Measurements from ENCODE around the gene MACROD2.

Gene MACROD2

DNA sequence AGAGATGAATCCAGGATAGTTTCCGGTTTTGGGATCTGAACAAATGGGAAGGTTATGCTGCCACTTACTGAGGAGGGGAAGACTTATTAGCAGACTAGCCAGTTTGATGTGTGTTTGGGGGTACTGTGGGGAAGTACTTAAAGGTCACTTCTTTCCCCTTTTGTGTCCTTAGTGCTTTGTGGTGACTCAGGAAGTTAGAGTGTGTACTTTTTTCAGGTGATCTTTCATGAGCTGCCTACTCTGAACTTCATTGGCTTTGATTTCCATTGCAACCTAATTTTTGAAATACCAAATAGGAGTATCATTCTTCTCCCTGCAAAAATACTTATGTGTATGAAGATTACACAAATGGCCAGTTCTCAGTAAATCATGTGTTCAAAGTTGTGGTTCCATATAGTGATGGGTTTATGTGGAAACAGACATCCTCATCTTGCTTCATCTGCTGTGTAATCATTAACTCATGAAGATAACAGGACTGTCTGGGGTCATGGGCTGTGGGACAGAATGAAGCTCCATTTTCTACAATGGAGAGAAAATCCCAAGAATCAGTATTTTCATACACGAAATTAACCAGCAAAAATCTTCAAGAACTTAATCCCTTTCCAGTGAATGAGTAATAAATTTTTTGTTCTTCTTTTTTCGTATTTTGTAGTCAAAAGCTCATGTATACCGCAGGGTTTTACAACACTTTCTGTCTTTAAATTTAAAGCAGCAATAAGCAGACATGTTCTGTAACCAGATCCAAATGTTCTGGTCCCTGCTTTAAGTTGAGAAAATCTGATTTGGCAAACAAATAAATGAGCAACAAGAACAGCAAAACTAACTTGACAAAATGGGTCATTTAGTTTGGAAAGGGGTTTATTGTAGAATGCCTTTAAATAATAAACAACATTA, 614.3 kb downstream of the MACROD2 start:
- no peak for FAIRE-seq

DNA sequence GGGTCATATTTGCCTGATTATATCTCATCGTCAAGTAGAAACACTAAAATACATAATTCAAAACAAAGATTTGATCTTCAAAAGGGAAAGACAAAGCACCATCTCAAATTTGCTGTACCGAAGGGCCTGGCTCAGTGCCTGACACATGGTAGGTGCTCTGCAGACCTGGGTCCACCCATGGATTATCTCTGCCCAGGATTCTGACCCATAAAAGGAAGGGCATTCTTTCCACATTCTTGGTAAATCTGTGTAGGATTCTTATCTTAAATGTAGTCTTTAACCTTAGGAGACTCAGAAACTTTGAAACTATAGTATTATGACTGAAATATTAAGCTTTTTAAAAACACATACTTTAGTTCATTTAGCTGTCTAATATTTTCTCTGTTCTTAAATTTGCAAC, 616.2 kb downstream of the MACROD2 start:
- no peak for FAIRE-seq

DNA sequence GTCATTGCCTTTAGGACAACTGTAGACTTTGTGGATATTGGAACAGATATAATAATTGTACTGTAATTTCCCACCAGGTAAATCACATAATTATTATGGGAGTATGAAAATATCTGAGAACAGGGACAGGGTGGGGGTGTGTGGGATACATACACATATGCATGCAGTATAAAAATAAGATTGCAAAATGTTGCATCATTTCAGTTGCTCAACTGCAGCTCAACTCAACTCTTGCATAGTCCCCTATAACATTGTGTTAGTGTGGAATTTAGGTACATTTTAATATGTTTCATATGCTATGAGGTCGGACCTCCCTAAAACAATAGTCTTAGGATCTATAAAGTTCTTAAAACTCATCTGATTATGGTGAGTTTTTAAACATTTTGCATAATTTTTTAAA, 617.1 kb downstream of the MACROD2 start:
- no peak for FAIRE-seq

DNA sequence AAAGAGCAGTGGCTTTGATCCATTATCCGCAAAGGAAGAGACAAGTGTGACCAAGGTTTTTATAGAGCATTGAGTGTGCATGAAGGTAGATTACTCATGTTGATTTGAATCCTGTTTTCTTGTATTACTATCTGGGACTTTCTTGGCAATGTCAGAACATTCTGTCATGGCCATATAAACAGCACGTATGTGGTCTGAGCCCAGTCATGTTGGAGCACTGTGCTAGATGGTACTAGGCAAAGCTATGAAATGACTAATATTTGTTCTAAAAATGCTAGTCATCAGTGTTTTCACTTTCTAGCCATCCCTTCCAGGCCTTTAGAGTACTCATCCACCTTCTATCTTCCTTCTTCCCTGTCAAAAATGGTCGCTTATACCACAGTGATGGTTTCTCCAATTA, 620.7 kb downstream of the MACROD2 start:
- no peak for FAIRE-seq

DNA sequence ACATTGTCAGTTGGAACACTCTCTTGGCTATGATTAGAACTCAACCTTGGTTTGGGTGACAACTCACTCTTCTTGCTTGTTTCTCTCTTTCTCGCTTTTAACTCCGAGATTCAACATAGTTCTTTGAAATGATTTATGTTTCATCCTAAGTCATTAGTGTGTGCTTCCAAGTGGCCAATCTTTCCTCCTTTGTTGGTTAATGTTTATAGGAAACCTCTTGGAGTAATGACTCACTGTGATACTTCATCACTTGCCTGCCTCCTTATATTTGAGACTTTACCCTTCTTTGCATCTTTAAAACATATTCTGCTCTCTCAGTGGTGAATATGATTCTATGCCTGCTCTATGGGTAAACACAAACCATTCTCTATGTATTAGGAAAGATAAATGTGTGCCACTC, 621.8 kb downstream of the MACROD2 start:
- no peak for FAIRE-seq

DNA sequence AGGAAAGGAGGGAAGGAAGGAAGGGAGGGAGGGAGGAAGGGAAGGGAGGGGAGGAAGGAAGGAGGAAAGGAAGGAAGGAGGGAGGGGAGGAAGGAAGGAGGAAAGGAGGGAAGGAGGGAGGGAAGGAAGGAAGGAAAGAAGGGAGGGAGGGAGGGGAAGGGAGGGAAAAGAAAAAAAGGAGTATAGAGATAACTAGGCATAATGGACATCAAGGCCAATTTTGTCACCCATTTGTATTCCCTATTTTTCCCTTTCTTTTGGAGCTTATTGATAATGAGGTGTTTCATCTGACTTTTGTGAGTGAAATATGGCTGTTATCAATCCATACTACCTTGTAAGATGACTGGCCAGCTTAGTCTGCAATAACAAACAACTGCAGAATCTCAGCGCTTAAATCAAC, 624.1 kb downstream of the MACROD2 start:
- FAIRE-seq = no peak

DNA sequence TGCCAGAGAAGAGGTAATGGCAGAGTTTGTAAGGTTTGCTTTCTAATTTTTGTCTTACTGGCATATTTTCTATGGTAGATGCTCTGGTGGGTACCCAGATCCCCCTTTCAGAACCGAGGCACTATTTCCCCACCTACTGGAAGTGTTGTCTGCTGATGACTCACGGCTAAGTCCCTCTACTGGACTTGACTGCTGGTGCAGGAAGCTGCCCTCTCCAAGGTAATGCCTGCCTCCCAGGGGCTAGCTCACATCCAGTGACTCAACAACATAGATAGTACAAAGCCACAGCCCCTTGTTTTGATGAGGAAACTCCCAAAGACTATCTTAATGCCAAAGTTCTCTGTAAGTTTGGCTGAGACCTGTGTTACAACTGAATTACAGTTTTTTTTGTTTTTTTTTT, 627.5 kb downstream of the MACROD2 start:
- no peak for FAIRE-seq

DNA sequence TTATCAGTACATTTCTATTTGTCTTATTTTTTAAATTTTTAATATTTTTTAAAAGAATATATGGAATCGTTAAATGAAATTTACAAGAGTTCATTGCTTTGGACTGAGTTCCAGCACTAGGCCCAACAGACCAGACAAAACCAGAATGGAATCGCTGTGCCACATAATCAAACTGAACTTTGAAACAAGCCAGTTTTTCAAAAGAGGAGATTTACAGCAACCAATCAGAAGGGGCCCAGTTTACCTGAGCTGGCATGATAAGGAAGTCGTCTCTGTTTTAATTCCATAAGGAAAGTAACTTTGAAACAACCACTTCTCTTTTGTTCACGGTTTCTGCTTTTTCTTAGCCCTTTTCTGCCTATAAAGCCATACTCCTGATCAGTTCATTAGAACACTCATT, 635.7 kb downstream of the MACROD2 start:
- FAIRE-seq = no peak

DNA sequence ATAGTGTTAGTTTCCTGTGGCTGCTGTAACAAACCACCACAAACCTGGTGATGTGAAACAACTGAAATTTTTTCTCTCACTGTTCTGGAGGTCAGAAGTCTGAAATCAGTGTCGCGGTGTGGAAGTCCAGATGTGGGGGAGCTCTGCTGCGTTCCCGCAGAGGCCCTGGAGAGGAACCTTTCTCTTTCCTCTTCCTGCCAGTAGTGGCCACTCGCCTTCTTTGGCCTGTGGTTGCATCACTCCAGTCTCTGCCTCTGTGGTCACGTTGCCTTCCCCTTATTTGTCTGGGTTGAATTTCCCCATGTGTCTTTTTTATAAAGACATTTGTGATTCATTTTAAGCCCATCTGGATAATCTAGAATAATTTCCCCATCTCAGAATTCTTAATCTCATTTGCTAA, 637.6 kb downstream of the MACROD2 start:
- no peak for FAIRE-seq

DNA sequence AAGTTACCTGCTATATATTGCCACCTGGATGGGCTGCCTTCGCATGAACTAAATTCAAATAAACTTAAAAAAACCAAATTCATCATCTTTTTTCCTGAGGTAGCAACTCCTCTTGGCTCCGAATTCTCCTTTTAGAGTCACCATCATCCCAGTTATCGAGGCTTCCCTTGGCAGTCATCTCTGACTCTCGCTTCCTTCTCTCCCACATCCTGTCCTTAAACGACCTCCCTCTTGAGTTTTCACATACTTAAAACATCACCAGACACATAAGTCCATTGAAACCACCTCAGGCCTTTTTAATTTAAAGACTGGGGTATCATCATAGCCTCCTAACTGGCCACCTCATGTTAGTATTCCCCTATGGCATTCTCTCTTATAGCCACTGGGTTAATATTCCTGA, 638.2 kb downstream of the MACROD2 start:
- FAIRE-seq = no peak

DNA sequence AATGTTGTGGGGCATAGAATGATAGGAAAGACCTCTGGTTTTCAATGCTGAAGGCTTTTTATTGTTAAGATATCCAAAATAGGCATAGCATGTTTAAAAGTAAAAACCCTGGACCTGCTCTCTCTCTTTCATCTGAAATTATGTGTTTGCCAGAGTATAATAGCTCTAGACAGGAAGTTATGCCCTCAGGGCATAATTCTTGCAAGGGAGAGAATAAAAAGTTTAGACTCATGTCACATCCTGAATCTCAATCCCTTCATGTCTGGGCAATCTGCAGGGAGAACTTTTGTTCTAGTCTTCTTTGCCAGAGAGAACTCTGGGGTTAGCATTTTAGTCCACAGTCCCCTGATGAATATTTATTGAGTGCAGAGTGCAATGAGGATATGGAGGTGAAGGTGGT, 639.3 kb downstream of the MACROD2 start:
- no peak for FAIRE-seq

DNA sequence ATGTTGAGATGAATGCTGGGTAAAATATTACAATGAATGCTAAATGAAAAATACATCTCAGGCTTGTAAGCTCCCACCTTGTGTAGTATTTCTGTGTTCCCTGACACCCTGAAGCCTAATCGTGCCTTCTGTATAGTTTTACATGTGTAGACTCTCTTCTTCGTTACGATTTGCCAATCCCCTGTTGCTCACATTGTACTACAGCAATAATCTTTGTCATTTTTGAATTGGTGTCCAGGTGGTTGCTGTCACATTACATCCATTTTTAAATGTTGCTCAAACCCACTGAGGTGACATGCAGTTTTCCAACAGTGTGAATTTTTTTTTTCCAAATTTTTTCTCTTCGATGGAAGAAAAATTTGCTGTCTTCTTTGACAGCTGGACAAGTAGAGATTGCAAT, 642.1 kb downstream of the MACROD2 start:
- no peak for FAIRE-seq

DNA sequence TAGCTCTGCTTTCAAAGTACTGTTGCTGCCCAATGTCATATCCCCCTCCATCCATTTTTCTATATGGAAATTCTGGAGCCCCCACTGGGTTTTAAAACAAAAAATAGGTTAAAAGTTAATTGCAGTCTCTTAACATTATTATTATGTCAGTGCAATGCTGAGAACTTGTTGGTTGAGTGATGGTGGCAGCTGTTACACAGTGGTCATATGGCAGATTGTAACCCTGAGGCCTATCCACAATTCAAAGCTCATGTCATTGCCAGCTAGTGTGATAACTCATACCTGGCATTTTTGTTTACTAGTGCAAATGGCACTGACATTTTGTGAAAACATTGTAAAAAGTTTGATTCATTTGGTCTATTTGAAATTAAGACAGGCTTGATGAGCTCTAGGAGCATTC, 647.8 kb downstream of the MACROD2 start:
- FAIRE-seq = no peak

DNA sequence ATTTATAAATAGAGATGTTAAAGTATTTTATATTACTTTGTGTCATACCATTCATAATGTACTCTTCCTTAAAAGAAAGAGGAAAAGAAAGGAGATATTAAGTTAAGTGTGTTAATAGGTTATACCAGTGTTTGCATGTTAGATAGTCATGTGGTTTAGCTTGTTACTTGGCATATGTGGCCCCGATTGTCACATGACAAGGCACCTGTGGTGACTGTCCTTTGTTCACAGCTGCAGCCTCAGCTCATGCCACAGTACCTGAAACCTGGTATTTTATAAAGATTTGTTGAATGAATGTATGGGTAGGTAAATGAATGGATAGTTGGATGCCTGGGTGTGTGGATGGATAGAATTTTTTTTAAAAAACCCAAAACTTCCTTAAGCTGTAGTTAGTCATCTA, 648.2 kb downstream of the MACROD2 start:
- FAIRE-seq = no peak

DNA sequence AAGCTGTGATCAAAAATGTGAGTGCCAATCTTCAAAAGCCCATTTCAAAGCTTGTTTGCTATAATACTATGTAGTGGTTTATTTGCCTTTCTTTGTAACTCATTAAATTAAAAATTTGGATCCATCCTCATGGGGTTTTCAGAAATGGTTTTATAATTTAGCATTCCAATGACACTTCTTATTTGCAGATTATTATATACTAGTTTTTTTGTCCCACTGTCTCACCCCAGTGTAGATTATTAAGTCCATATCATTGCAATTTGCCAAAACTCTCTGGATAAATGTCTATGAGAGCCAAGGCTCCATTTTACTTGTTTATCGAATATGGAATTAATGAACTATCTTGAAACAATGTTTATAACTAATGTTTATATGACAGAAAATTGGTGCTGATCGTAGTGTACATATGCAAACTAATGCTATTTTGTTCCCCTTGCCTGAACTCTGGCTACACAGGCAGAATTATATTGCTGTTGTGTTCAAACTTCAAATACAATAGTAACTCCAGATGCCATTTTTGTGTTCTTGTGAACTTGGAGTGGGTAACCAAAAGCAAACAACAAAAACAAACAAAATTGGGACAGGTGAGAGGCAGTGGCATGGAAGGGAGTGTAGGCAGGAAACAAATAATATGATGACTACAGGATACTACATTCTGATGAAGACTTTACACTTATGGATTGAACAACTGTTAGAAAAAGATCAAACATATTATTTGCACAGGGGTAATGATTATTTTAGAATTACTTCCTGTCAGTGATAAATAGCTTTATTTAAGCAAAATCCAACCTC, 649.2 kb downstream of the MACROD2 start:
- no peak for FAIRE-seq

DNA sequence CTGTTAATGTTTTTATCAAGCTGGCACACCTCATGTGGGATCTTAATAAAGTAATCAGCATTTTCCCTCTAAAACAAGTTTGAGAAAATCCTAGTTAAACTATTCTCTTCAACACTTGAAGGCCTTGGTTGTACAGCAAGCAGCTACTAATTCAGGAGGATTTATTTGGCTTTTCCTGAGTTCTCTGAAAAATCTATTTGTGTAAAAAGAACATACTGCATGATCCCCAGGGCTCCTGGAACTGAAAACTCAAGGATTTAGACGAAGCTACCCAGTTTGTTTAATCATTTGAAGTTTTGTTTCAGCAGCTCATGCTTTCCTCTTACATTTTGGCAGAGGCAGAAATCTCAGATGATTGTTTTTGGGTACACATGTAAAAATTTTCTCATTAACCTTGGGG, 651.7 kb downstream of the MACROD2 start:
- FAIRE-seq = no peak

DNA sequence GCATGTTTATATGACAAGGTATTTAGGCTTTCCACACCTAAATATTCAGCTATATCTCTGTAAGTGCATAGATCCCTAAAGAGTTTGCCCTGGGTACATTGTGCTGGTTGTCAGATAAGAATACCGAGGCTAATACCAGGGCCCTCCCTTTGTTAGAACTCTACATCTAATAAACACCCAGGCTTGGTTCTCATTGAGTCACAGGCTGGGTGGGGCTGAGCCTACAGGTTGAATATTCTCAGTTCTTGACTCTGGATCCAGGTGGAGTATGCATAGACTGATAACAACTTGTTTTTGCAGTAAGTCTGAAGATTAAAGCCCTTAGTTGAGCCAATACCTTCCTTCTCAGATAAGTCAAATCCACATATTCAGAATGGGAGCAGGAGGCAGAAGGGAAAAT, 654.3 kb downstream of the MACROD2 start:
- FAIRE-seq = no peak

DNA sequence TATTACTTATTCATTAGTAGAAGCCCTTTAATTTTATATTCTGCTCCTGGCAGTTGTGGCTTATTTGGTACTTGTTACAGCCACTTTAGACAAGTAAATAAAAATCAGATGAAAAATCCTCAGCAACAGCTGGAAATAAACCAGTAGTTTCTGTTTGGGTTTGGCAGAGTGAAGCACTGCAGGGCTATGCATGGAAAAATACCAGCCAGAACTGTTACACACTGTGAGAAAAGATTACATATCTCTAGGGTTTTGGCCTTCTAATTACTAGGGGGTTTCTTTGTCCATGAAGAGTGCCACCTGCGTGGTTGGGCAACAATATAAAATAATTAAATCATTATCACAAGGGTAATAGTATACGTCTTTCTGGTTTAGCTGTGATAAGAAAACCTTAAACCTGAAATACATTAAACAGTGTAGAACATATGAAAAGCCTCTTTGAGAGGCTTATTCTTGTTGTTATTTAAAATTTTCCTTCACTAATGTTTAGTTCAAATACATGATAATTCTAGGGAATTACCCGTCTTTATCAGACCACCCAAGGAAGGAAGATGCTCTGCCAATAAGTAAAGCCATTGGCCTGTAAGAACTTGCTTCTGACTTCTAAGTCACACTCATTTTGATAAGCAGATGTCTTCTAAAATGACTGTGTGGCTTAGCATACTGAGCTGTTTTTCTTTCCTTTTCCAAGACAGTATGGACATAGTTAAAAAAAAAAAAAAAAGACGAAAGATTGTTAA, 662.1 kb downstream of the MACROD2 start:
- no peak for FAIRE-seq

DNA sequence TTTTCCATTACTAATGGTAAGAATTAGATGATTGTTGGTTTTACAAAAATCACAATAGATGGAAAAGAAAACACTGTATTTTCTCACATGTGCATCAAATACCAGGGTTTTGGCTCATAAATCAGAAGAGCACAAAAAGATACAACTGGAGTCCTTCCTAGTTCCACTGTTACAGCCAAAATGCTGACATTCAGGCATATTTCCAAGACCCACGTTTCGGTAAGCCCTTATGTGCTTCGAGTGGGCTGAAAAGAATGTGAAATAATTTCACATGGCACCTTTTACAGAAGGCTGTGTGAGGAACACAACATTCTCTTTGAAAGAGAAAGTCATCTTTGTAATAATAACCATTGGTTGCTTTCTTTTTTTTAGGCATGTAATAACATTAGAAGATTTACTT, 668.8 kb downstream of the MACROD2 start:
- no peak for FAIRE-seq

DNA sequence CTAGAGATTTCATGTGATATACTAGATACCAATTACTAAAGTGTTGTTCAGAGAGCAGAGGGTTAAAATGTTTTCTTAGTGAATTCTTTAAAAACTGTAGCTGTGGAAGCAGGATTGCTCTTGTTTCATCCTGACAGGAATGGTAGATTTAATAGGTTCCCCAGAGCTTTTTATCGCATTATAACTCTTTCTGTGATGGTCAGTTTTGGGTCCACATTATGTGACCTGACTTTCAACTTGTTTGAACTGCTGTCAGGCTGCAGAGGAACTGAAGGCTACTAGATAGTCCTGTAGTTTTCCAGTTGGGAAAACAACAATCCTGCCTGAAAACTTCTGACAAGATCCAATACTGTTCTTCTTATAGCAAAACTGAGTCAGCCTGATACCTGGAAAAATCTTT, 671.4 kb downstream of the MACROD2 start:
- no peak for FAIRE-seq

DNA sequence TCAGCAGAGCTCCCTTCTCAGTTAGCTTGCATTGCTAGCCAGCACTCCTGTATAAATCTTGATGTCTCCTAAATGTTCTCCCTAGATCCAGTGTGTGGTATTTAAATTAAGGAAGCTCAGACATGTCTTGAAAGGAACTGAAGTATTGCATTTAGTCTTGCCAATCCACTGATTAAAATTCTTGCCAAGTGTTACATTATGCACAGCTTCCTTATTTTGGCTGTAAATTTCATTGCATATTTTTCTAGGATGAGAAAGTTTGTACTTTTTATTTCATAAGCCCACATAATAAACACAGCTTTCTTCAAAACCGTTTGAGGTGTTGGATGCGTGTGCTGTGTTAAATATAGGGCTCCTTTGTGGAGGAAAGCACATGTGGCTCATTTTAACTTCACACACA, 671.9 kb downstream of the MACROD2 start:
- no peak for FAIRE-seq

DNA sequence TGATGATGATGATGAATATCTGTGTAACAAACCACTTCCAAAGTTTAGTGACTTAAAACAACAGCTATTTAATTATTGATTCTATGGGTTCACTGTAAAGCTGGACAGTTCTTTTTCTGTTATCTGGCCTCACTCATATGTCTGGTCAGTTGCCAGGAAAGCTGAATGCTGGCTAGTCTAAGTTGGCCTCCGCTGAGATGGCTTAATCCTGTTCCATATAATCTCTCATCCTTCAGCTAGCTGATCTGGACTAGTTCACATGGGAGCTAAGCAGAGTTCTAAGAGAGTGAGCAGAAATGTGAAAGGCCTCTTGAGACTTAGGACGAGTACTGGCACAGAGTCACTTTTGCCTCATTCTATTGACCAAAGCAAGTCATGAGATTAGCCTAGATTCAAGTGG, 676.8 kb downstream of the MACROD2 start:
- FAIRE-seq = no peak

DNA sequence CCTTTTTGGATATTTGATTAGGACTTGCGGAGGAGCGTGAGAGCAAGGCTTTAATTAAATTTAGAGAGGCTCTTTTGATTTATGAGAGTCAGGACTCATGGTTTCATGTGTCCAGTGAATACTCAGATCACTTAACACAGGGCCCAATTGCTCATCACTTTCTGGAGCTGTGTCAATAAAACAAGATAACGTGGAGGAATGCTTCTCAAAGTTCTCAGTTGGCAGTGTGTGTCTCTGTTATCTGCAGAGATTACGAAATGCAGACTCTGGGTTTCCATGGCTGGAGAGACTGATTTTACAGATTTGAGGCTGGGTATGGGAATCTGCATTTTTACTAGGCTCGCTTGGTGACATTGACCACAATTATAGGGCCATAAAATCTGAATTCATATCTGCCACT, 677.8 kb downstream of the MACROD2 start:
- no peak for FAIRE-seq

DNA sequence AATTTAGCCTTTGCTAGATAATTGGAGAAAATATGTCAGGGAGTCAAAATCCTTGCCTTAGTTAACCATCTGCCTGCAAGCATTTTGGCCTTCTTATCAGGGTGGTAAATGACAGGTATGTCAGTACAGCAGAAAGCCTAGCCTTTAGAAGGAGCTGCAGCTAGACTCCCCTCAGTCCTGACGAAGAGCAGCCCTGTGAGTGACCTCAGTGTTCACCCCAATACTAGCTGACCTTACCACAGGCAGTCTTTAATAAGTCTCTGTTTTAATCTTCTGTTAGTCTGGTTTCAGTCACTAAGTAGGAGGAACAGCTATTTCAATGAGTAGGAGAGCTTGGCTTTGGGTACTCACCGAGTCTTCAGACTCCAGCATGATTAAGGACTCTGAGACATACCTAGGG, 682.1 kb downstream of the MACROD2 start:
- FAIRE-seq = no peak

Measured in TTC549 (cell line).